ENCODE data around the gene ATF7.

- TF ChIP-seq CTCF (IDR thresholded peaks at IDR 0.05) (no peak), EZH2 (IDR thresholded peaks at IDR 0.05; ENCODE audit: borderline replicate concordance, insufficient read depth, low read depth, low read length, poor library complexity, severe bottlenecking) (no peak)
These were observed 167.1 kb downstream of the ATF7 start for GRCh38 chr12:53459097-53459496.

All from B cell (primary cell).